NB4 (cell line): ENCODE results near the gene KRT222.

Experiments
- POLR2A ChIP-seq: IDR thresholded peaks from 2 replicates; pipeline ENCODE4 v1.6.1; 2011; ENCODE audit warnings: mild to moderate bottlenecking; ENCODE audit not compliant: insufficient read length; ENCODE audit errors: extremely low read depth
- TF ChIP-seq, protein P1 (sequence below): IDR thresholded peaks from one replicate; pipeline ENCODE4 v1.5.1; 2012; ENCODE audit warnings: low read depth, low read length
- TF ChIP-seq, protein P2 (sequence below): IDR thresholded peaks from 2 replicates; pipeline ENCODE4 v1.6.1; 2011; ENCODE audit warnings: low read depth, low read length

DNA sequence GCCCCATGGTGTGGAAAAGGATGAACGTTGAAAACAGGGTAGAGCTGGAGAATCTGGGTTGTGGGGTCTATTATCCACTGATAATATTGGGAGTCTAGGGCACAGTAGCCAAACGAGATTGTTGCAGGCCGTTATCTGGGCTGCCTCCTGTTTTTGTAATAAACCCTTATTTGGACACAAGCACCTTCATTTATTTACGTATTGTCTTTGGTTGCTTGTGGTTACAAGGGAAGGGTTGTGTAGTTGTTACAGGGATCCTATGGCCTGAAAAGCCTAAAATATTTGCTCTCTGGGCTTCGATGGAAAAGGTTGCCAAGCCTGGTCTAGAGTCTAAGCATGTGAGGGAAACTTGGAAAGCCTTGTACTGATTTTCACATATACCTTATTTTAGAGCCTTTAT, 13.0 kb downstream of the KRT222 start:
- TF ChIP-seq, protein P1, sequence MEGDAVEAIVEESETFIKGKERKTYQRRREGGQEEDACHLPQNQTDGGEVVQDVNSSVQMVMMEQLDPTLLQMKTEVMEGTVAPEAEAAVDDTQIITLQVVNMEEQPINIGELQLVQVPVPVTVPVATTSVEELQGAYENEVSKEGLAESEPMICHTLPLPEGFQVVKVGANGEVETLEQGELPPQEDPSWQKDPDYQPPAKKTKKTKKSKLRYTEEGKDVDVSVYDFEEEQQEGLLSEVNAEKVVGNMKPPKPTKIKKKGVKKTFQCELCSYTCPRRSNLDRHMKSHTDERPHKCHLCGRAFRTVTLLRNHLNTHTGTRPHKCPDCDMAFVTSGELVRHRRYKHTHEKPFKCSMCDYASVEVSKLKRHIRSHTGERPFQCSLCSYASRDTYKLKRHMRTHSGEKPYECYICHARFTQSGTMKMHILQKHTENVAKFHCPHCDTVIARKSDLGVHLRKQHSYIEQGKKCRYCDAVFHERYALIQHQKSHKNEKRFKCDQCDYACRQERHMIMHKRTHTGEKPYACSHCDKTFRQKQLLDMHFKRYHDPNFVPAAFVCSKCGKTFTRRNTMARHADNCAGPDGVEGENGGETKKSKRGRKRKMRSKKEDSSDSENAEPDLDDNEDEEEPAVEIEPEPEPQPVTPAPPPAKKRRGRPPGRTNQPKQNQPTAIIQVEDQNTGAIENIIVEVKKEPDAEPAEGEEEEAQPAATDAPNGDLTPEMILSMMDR, result no peak
- TF ChIP-seq, protein P2, sequence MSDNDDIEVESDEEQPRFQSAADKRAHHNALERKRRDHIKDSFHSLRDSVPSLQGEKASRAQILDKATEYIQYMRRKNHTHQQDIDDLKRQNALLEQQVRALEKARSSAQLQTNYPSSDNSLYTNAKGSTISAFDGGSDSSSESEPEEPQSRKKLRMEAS, result no peak
- no peak for TF ChIP-seq POLR2A
